Activated CD4-positive, alpha-beta T cell treated with anti-CD3 and anti-CD28 coated beads, Interleukin-2, amount 50 U/mL, for 1 hour (primary cell): ENCODE data around the gene PTPRK.

Experiments used
- DNase-seq: peaks from one replicate; pipeline ENCODE4 v3.0.0-alpha.2; 2020

The PTPRK gene

GRCh38 chr6:128520436-128521281, at the start of gene PTPRK:
Gene PTPRK (minus strand): TSS chr6:128520599. CDS start chr6:128520358, 241 bp downstream.
- DNase-seq = peak; percentile 85

- no peak for DNase-seq
Observed at GRCh38 chr6:128567029-128567428, 46.6 kb upstream of the PTPRK start.

- DNase-seq = no peak
Observed at GRCh38 chr6:128560966-128561365, 40.6 kb upstream of the PTPRK start.

GRCh38 chr6:128558924-128559323, 38.5 kb upstream of the PTPRK start:
- no peak for DNase-seq

- DNase-seq = no peak
Observed at GRCh38 chr6:128558021-128558420, 37.6 kb upstream of the PTPRK start.

- no peak for DNase-seq
Observed at GRCh38 chr6:128557081-128557480, 36.7 kb upstream of the PTPRK start.

- DNase-seq = no peak
Observed at GRCh38 chr6:128554302-128554701, 33.9 kb upstream of the PTPRK start.

GRCh38 chr6:128541261-128541660, 20.9 kb upstream of the PTPRK start:
- DNase-seq = no peak

- no peak for DNase-seq
Observed at GRCh38 chr6:128538763-128539162, 18.4 kb upstream of the PTPRK start.

- no peak for DNase-seq
Observed at GRCh38 chr6:128532827-128533226, 12.4 kb upstream of the PTPRK start.

- no peak for DNase-seq
Observed at GRCh38 chr6:128532136-128532535, 11.7 kb upstream of the PTPRK start.

- no peak for DNase-seq
Observed at GRCh38 chr6:128531696-128532095, 11.3 kb upstream of the PTPRK start.

GRCh38 chr6:128528241-128528640, 7.8 kb upstream of the PTPRK start:
- DNase-seq = no peak

GRCh38 chr6:128527375-128527774, 7.0 kb upstream of the PTPRK start:
- no peak for DNase-seq

- DNase-seq = no peak
Observed at GRCh38 chr6:128526152-128526914, 5.9 kb upstream of the PTPRK start.

GRCh38 chr6:128525406-128525805, 5.0 kb upstream of the PTPRK start:
- DNase-seq = no peak

- no peak for DNase-seq
Observed at GRCh38 chr6:128521282-128521632, 858 bp upstream of the PTPRK start.

- peak; percentile 29 for DNase-seq
Observed at GRCh38 chr6:128519931-128520435, 416 bp downstream of the PTPRK start.

GRCh38 chr6:128519132-128519930, 1.1 kb downstream of the PTPRK start:
- peak; percentile 8 for DNase-seq

GRCh38 chr6:128518434-128519131, 1.8 kb downstream of the PTPRK start:
- no peak for DNase-seq

GRCh38 chr6:128517124-128517523, 3.3 kb downstream of the PTPRK start:
- DNase-seq = no peak

GRCh38 chr6:128516514-128516898, 3.9 kb downstream of the PTPRK start:
- DNase-seq = no peak
